ENCODE results near the gene ADAMTS13. TPM values are rescaled to one million over a fixed set of nuclear protein-coding genes. Genes with fewer than 3 reads are reported as not detected.

The ADAMTS13 gene
- total and polyA plus RNA-seq, 4 donors = 6.5 to 13.3 (median 10.4) TPM

DNA sequence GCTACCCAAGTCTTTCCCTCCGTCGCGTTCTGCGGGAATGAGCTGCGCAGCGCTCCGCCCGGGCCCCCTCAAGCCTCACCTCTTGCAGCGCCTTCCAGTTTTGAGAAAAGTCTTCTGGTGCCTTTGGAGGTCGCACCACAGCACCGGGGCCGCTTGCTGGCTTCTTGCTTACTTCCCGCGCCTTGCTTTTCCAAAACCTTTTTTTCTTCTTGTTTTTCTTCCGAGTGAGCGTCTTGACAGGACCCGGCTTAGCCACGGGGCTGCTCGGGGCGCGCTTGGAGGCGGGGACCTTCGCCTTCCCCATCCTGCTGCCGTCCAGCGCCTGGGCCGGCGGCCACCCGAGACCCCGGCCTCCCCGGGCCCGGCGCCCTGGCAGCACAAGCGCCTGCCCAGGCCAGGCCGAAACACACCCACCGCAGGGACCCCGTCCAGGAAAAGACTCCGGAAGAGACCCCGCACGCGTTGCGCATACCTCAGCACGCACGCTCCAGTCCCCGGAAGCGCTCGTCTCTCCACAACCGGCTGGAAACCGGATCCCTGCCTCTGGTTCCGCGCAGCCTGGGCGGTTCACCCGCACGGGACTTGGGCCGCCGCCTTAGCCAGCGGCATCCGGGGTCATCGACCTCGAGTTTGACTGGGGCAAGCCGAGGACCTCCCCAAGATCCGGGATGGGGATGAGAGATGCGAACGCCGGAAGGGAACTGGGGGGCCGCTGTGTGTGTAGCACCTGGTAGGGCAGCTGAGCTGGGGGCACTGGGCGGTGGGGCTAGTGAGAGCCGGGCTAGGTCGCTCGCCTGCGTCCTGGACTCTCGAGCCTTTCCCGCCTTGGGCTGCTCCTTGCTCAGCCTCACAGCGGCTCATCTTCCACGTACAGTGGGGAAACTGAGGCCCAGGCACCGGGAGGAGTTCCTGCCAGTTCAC is 4.4 kb upstream of the ADAMTS13 start, which contains the start of gene REXO4:
Gene REXO4, minus strand, starts transcription at position 470 of the 921 bp plus-strand sequence. Its CDS starts 166 bp downstream, at position 304.
- H3K27me3 ChIP-seq (ENCODE audit: control insufficient read depth in 4 of 4, insufficient read depth in 4 of 4, low read length in 3 of 4) = no peaks in the 10 kb centered on the region
- peaks cover 5 to 25% (median 20%) of the 10 kb centered on the region in 4 donors for H3K4me1 ChIP-seq (ENCODE audit: control insufficient read depth in 4 of 4, insufficient read depth in 4 of 4, low read length in 3 of 4)
- peak; percentile 84 for DNase-seq (ENCODE audit: low spot score)
- TF ChIP-seq REST (IDR thresholded peaks at IDR 0.05) (no peak), ATF3 (IDR thresholded peaks at IDR 0.05) (no peak), CTCF (IDR thresholded peaks at IDR 0.05; ENCODE audit: low read depth, low read length, missing input control) (no peak), GABPA (IDR thresholded peaks at IDR 0.05 in 1 of 2, conservative IDR thresholded peaks at IDR 0.05 in 1 of 2) (peak; percentile 94 to 99), JUND (IDR thresholded peaks at IDR 0.05) (no peak), HNF4A (conservative IDR thresholded peaks at IDR 0.05) (peak in 1 of 2 donors; percentile 32), RXRA (IDR thresholded peaks at IDR 0.05) (peak; percentile 96 to 98), EGR1 (IDR thresholded peaks at IDR 0.05; ENCODE audit: low read depth in 2 of 2) (peak in 1 of 2 donors; percentile 44), FOXA2 (IDR thresholded peaks at IDR 0.05) (peak; percentile 10), RAD21 (IDR thresholded peaks at IDR 0.05) (peak; percentile 2 to 50), SP1 (IDR thresholded peaks at IDR 0.05) (peak; percentile 61), HNF4G (IDR thresholded peaks at IDR 0.05) (peak; percentile 33), FOXA1 (IDR thresholded peaks at IDR 0.05) (no peak), TAF1 (conservative IDR thresholded peaks at IDR 0.05) (no peak), NR2F2 (IDR thresholded peaks at IDR 0.05) (peak; percentile 73), YY1 (IDR thresholded peaks at IDR 0.05) (peak; percentile 66)
- TF ChIP-seq, protein P1, sequence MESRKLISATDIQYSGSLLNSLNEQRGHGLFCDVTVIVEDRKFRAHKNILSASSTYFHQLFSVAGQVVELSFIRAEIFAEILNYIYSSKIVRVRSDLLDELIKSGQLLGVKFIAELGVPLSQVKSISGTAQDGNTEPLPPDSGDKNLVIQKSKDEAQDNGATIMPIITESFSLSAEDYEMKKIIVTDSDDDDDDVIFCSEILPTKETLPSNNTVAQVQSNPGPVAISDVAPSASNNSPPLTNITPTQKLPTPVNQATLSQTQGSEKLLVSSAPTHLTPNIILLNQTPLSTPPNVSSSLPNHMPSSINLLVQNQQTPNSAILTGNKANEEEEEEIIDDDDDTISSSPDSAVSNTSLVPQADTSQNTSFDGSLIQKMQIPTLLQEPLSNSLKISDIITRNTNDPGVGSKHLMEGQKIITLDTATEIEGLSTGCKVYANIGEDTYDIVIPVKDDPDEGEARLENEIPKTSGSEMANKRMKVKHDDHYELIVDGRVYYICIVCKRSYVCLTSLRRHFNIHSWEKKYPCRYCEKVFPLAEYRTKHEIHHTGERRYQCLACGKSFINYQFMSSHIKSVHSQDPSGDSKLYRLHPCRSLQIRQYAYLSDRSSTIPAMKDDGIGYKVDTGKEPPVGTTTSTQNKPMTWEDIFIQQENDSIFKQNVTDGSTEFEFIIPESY (IDR thresholded peaks at IDR 0.05) = peak; percentile 68
- TF ChIP-seq, protein P2, sequence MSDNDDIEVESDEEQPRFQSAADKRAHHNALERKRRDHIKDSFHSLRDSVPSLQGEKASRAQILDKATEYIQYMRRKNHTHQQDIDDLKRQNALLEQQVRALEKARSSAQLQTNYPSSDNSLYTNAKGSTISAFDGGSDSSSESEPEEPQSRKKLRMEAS (IDR thresholded peaks at IDR 0.05) = peak; percentile 89
- peaks cover 4 to 12% (median 5%) of the 10 kb centered on the region in 4 donors for H3K36me3 ChIP-seq (ENCODE audit: control insufficient read depth in 4 of 4, insufficient read depth in 3 of 4, low read depth in 1 of 4, low read length in 3 of 4)
- H3K9me3 ChIP-seq (ENCODE audit: control insufficient read depth in 4 of 4, low read length in 3 of 4) = no peaks in the 10 kb centered on the region
- 3% methylated on average over 75 of the region's 75 CpGs for WGBS
- peak within 1 kb of the TSS; percentile 85 to 96 (median 89) for H3K4me3 ChIP-seq (ENCODE audit: low read depth in 1 of 3, low read length in 3 of 3)
- peak within 1 kb of the TSS; percentile 46 to 47 for H3K27ac ChIP-seq (ENCODE audit: low read depth in 1 of 2, low read length in 2 of 2)
- H3K9ac ChIP-seq (ENCODE audit: low read depth in 1 of 2, low read length in 2 of 2) = peak within 1 kb of the TSS; percentile 28 to 61

Data from liver (tissue), 9 donors.